Activated naive CD4-positive, alpha-beta T cell treated with anti-CD3 and anti-CD28 coated beads, Interleukin-2, amount 50 U/mL, for 72 hours (primary cell): ENCODE results near the gene HERC2. TPM values are rescaled to one million over a fixed set of nuclear protein-coding genes. Genes with fewer than 3 reads are reported as not detected.
"Not testable (repeated sequence)": the region's sequence is repeated elsewhere in the genome, so short reads cannot be mapped to it uniquely, and the experiment has no call there.

Experiments
- ATAC-seq, 2 donors: fragments of 150-1000 bp; cut with Tn5 transposase; 2 replicates each; pipeline ENCODE4 v1.10.0; 2021; ENCODE audit warnings: mild to moderate bottlenecking in 2 of 2, moderate library complexity in 2 of 2
- DNase-seq, 2 donors: peaks; one replicate each; pipeline ENCODE4 v3.0.0; 2021 to 2022; ENCODE audit warnings: low spot score in 2 of 2
- H3K27ac Mint-ChIP-seq, 2 donors: one replicate each; pipeline ENCODE4 v1.8.0; 2022; ENCODE audit warnings: mild to moderate bottlenecking in 2 of 2, mixed read lengths in 2 of 2
- H3K36me3 Mint-ChIP-seq, 2 donors: one replicate each; pipeline ENCODE4 v1.8.0; 2022; ENCODE audit warnings: mixed read lengths in 2 of 2
- H3K9me3 Mint-ChIP-seq, 2 donors: one replicate each; pipeline ENCODE4 v1.8.0; 2022; ENCODE audit warnings: mixed read lengths in 2 of 2
- total RNA-seq, 2 donors: library from RNA; stranded (reverse); gene quantifications; one replicate each; pipeline ENCODE4 v1.2.3, GENCODE V29; 2022

The HERC2 gene
- total RNA-seq, 2 donors from 2014 or later = 27.5 to 36.4 TPM

- H3K36me3 Mint-ChIP-seq = peaks cover 14 to 15% of the 10 kb centered on the region in 2 donors
- DNase-seq, H3K9me3 Mint-ChIP-seq, ATAC-seq, H3K27ac Mint-ChIP-seq: not testable (repeated sequence)
These were observed 184.5 kb downstream of the HERC2 start for GRCh38 chr15:28137408-28138039.

DNA sequence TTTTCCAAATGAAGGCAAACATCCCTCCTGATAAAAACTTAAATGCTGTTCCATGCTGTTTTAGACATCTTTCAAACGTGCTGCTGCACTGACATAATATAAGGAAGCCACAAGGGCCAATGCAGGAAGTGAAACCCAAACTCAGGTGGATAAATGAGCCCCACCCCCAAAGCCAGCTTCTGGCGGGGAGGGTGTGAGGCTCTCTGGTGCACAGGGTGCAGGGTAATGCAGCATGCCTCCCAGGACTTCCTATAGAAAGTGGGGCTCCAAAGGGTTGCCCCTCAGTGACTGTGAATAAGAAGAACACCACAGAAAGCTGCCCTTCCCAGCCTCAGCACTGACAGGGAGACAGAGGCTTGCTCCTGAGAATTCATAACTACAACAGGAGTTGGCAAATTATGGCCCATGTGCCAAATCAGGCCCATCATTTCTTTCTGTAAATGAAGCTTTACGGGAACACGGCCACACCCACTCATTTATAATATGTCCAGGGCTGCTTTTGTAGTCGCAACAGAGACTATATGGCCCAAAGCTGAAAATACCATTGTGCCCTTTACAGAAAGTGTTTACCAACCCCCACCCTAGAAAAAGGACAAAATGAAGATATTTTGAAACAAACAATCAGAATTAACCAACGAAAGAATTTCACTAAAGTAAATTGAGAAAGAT, 185.6 kb downstream of the HERC2 start:
- not testable (repeated sequence) for H3K9me3 Mint-ChIP-seq, DNase-seq
- Mint-ChIP-seq H3K36me3 (peaks cover 10 to 15% of the 10 kb centered on the region in 2 donors), H3K27ac (peak overlapping the region in 1 of 2 donors; percentile 61)
- ATAC-seq = peak; percentile 48 to 51

- Mint-ChIP-seq H3K9me3 (no peaks in the 10 kb centered on the region), H3K36me3 (peaks cover 4 to 15% of the 10 kb centered on the region in 2 donors), H3K27ac (peak overlapping the region in 1 of 2 donors; percentile 16)
- DNase-seq = no peak
- ATAC-seq = no peak
These were observed 188.7 kb downstream of the HERC2 start for GRCh38 chr15:28133281-28133680.

- H3K36me3 Mint-ChIP-seq = peaks cover 4 to 12% of the 10 kb centered on the region in 2 donors
- no peak overlapping the region for H3K27ac Mint-ChIP-seq
- H3K9me3 Mint-ChIP-seq = no peaks in the 10 kb centered on the region
- no peak for ATAC-seq
- no peak for DNase-seq
These were observed 189.3 kb downstream of the HERC2 start for GRCh38 chr15:28132524-28133275.

DNA sequence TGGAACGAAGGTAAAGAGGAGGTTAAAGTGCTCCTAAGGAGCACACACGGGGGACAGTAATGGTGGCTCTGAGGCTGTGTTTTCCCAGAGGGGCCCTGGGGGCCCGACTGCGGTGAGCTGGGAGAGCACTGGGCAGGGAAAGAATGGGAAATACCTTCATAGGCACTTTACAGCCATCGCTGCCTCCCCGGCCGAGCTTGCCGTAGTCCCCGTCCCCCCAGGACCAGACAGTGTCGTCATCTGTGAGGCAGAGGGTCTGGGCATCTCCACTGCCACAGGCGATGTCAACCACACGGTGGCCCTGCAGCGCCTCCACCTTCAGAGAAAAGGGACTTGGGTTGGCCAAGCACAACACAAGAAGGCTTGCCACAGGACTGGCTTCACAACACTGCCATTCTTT, 190.0 kb downstream of the HERC2 start:
- H3K9me3 Mint-ChIP-seq = no peaks in the 10 kb centered on the region
- no peak overlapping the region for H3K27ac Mint-ChIP-seq
- peaks cover 4 to 9% of the 10 kb centered on the region in 2 donors for H3K36me3 Mint-ChIP-seq
- ATAC-seq = no peak
- DNase-seq = no peak

DNA sequence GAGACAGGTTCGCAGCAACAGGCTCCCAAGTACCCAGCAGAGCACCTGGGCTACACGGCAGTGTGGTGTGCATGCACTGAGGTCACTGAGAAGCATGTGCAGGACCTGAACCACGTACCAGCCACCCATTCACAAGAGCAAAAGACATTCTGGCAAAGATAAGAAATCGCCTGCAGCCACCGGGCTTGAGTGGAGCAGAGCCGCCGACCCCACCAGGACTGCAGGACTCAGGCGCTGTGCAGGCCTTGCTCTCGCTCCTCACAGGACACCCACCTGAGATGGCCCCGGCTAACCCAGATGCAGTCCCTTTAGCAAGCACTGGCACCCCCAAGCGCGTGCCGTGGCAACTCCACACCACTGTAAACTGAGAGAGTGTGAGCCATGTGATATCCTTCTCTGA, 190.6 kb downstream of the HERC2 start:
- Mint-ChIP-seq H3K27ac (no peak overlapping the region), H3K9me3 (no peaks in the 10 kb centered on the region), H3K36me3 (peaks cover 4 to 9% of the 10 kb centered on the region in 2 donors)
- DNase-seq (no peak), ATAC-seq (no peak)

- Mint-ChIP-seq H3K27ac (no peak overlapping the region), H3K9me3 (no peaks in the 10 kb centered on the region), H3K36me3 (peaks cover 4 to 9% of the 10 kb centered on the region in 2 donors)
- ATAC-seq (no peak), DNase-seq (no peak)
These were observed 191.3 kb downstream of the HERC2 start for GRCh38 chr15:28130651-28131050.

GRCh38 chr15:28129231-28129848, 192.6 kb downstream of the HERC2 start:
- no peak for ATAC-seq
- DNase-seq = no peak
- Mint-ChIP-seq H3K36me3 (no peaks in the 10 kb centered on the region), H3K27ac (no peak overlapping the region), H3K9me3 (no peaks in the 10 kb centered on the region)

DNA sequence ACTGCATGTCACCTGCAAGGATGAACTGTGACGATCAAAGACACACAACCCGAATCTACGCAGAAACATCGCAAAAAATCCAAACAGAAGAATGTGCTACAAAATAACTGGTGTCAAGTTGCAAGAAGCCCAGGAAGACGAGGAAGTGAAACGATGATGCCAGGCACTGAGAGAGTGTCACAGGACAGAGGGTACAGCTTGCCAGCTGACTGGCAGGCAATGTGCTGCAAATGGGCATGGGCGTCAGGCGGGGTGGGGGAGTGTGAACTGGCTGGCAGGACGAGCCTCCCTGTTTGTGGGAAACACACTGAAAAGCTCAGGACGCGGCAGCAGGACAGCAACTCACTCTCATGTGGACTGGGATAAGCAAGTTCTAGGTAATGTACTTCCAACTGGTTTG, 193.9 kb downstream of the HERC2 start:
- Mint-ChIP-seq H3K27ac (no peak overlapping the region), H3K36me3 (no peaks in the 10 kb centered on the region), H3K9me3 (no peaks in the 10 kb centered on the region)
- DNase-seq (no peak), ATAC-seq (no peak)

GRCh38 chr15:28127036-28127435, 194.9 kb downstream of the HERC2 start:
- no peaks in the 10 kb centered on the region for H3K36me3 Mint-ChIP-seq
- no peak for ATAC-seq
- DNase-seq = no peak
- no peak overlapping the region for H3K27ac Mint-ChIP-seq
- H3K9me3 Mint-ChIP-seq = no peaks in the 10 kb centered on the region

GRCh38 chr15:28125673-28126651, 196.0 kb downstream of the HERC2 start:
- Mint-ChIP-seq H3K27ac (no peak overlapping the region), H3K9me3 (no peaks in the 10 kb centered on the region), H3K36me3 (no peaks in the 10 kb centered on the region)
- ATAC-seq (no peak), DNase-seq (peak in 1 of 2 donors; percentile 36)

DNA sequence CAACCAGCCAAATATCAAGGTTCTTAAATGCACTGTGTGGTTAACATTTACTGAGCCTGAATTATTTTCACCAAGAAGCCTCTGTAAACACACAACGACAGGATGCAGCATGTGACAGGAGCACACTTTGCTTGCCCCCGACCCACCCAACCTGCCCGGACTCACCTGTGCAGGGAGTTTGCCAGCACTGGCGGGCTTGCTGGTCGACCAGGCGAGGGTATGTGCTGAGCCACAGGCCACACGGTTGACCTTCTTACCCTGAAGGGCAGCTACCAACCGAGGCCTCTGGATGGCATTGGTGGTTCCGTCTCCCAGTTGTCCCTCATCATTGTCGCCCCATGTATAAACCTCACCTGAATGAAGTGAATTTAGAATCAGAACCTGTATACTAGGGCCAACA, 197.1 kb downstream of the HERC2 start:
- Mint-ChIP-seq H3K9me3 (no peaks in the 10 kb centered on the region), H3K36me3 (no peaks in the 10 kb centered on the region), H3K27ac (no peak overlapping the region)
- no peak for ATAC-seq
- no peak for DNase-seq

DNA sequence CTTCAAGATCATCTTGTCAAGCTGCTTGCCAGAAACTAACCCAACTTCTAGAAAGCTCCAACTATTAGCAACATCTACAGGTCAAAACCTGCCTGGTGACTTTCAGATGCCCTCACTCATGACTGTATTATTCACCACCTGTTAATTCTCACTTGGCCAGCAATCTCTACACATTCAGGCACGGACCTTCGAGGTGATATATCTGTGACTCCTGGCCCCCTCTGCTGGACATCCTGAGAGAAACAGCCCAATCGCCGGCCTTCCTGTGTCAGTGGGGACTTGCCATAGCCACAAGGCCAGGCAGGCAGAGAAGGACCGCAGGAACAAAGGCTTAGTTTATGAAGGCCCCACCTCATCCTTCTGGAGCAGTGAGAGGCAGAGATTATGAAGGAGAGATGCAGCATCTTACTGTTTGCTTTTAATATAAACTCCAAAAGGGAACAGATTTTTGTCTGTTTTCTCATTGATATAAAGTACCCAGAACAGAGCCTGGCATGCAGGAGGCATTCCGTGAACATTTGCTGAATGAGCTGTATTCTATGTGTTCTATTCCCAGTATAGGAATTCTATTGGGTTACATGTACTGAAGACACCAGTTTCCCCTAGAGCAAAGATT, 198.5 kb downstream of the HERC2 start:
- no peaks in the 10 kb centered on the region for H3K36me3 Mint-ChIP-seq
- peak in 1 of 2 donors; percentile 38 for ATAC-seq
- no peaks in the 10 kb centered on the region for H3K9me3 Mint-ChIP-seq
- H3K27ac Mint-ChIP-seq = no peak overlapping the region
- peak in 1 of 2 donors; percentile 45 for DNase-seq

GRCh38 chr15:28122038-28122949, 199.7 kb downstream of the HERC2 start:
- Mint-ChIP-seq H3K36me3 (no peaks in the 10 kb centered on the region), H3K27ac (no peak overlapping the region), H3K9me3 (no peaks in the 10 kb centered on the region)
- no peak for ATAC-seq
- no peak for DNase-seq

GRCh38 chr15:28121577-28121976, 200.4 kb downstream of the HERC2 start:
- H3K36me3 Mint-ChIP-seq, H3K9me3 Mint-ChIP-seq, H3K27ac Mint-ChIP-seq: not testable (repeated sequence)

More at GRCh38 chr15:28121577-28121976, 200.4 kb downstream of the HERC2 start:
- not testable (repeated sequence) for DNase-seq, ATAC-seq
